HG03108 (cell line): ENCODE data around the gene ZRANB1.

Experiments used
- ATAC-seq: cut with Tn5 transposase; IDR thresholded peaks from one replicate; pipeline ENCODE4 v1.9.1; 2021; ENCODE audit warnings: moderate library complexity; ENCODE audit not compliant: unreplicated experiment

ZRANB1 gene

DNA sequence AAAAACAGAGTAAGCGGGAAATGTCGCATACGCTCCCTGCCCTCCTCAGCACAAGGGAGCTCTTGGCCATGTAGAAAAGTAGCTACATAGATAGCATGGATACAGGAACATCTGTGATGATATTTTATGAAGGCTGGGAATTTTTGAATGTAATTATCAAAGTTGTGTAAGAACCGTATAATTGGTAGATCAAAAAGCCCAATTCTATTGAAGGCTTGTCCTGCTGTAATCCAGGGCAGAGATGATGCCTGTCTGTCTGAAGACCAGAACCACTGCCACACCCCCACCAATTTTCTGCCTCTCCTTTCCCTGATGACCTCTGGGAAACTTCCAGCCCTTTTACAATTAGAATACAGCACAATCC lies 51.4 kb downstream of the ZRANB1 start:
- ATAC-seq = no peak

DNA sequence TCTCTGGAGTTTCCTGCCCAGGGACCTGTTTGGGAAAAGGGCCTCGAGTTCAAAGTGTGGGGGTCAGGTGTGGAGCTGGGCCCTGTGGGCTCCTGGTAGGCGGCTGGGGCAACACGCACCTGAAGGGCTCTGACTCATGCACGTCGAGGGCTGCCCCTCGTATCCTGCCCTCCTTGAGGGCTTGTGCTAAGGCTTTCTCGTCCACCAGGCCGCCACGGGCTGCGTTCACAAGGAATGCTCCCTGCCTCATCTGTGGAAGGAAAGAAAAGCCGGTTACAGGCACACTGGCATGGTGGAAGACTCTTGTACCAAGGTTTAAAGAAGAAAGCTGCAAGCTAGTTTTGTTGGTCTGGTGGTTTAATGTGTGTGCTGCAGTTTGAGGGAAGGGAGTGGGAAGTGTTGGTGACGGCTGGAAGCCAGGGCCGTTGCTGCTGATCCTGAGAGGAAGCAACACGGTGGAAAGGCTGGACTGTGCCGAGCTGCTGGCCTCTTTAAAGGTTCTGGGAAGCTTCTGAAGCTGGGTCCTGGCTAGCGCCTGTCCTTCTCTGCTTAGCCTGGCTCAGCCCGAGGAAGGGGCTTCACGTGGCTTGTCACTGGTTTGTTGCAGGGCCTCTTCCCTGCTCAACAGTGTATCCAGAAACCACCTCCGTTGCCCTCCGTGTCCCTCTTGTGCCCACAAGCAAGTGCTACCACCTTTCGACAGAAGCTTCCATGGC lies 52.0 kb downstream of the ZRANB1 start:
- no peak for ATAC-seq

DNA sequence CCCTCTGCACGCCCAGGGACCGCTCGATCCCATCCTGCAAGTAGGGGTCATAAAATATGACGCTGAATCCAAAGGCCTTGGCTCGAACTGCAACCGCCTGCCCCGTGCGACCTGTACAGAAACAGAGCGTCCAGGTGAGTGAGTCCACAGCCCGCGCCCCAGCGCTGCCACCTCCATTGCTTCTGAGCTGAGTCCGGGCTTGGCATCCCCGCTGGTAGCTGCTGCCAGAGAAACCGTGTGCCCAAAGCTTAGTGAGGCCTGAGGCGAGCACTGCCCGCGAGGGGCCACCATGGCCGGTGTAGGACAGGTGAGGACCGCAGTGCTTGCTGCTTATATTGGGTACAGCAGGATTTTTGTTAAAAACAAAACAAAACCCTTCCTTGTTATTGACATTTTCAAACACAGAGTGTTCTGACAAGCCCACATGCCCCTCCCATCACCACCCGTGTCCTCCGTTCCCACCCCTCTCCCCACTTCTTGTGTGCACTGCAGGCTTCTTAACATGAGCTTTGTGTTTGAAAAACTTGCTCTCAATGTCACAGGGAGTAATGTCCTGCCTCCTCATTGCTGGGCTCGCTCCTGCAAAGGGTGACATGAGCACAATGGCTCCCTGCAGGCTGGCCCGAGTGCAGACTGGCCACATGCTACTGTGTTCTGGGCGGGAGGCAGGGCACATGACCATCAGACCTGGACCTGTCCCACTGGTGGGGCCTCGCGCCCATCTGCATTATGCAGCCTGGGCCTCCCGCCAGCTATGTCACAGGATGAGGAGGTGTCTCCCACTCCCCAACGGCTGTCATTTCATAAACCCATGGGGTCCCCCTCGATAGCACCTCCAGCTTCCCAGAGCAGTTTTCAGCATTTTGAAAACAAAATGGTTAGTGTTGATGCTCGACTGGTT lies 52.9 kb downstream of the ZRANB1 start:
- no peak for ATAC-seq

DNA sequence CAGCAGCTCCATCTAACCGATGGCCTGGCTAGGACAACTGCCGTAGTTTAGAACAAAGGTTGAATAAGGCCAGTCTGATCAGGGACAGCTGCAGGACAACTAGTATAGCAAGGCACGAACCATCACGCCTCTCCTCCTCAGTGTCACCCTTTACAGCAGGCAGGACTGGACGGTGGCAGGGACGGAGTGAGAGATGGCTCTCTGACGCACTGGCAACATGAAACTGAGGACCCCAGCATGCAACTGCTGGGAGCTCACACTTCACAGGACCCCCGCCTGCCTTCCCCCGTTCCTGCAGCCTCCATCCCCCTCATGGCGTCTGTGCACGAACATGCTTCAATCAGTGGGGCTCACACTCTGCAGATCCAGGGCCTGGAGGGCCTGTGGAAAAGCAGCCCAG lies 53.7 kb downstream of the ZRANB1 start:
- no peak for ATAC-seq

GRCh38 chr10:124996127-124996853 lies 54.4 kb downstream of the ZRANB1 start:
- no peak for ATAC-seq

- ATAC-seq = no peak
These were observed 54.9 kb downstream of the ZRANB1 start for GRCh38 chr10:124996854-124997215.

- no peak for ATAC-seq
These were observed 55.4 kb downstream of the ZRANB1 start for GRCh38 chr10:124997306-124997705.

- no peak for ATAC-seq
These were observed 56.1 kb downstream of the ZRANB1 start for GRCh38 chr10:124997771-124998623.

DNA sequence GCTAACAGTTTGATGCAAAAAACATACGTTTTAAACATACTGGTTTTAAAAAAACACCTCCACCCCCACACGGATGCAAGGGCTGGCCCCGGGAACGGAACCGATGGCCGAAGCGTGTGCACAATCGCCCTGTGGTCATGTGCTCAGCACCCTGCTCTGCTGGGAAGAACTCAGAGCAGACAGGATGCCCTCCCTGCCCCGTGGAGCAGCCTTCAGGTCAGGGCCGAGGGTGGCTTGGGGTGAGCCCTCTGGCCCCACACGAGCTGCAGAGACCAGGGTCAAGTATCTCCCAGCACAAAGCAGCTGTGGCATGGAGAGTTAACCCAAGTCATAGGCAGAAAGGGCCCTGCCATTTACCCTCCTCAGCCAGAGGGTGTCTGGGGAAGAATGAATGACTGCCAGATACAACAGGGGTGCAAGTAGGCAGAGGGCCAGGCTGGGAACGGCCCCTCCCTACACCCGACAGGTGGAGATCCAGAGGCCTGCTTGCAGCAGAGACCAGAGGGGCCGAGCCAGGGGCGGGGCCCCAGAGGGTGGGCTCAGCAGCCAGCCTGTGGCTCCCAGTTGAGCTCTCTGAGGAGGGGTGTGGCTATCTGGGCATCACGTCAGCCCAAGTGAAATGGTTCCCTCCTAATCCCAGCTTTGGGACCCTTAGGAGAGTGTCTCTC lies 56.8 kb downstream of the ZRANB1 start:
- ATAC-seq = no peak

- ATAC-seq = no peak
These were observed 57.8 kb downstream of the ZRANB1 start for GRCh38 chr10:124999433-125000365.

- ATAC-seq = no peak
These were observed 58.7 kb downstream of the ZRANB1 start for GRCh38 chr10:125000366-125001312.

- no peak for ATAC-seq
These were observed 59.6 kb downstream of the ZRANB1 start for GRCh38 chr10:125001313-125002046.

- no peak for ATAC-seq
These were observed 60.1 kb downstream of the ZRANB1 start for GRCh38 chr10:125002047-125002422.

GRCh38 chr10:125002423-125003145 lies 60.7 kb downstream of the ZRANB1 start:
- no peak for ATAC-seq

DNA sequence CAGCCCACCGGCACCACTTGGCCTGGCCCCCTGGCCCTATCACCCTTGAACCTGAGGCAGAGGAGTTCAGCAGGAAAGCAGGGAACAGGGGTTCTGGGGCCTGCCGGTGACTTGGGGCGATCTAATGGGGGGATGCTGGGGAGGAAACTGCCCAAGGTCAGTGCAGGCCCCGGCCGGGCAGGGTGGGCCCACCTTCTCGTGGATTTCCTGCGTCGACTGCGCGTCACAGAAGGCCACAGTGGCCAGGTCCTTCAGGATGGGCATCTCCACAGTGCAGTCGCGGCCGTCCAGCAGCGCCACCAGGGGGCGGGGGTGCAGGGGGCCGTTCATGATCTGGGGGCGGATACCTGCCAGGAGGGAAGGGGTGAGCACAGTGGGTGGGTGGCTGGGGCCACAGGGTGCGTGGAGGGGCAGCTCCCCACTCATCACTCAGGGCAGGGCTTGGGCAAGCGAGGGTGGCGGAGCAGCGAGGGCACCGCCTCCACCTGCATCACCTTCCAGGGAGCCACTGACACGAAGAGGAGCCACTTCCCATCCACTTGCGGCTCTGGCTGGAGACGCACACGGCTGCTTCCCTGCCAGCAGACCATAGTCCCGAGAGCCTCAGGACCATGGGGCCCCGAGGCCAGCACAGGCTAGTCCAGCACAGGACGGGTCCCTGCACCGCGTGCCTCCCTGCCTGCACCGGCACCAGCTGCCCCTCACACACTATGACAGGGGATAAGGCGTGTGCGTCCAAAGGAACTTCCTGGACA lies 61.4 kb downstream of the ZRANB1 start:
- no peak for ATAC-seq

DNA sequence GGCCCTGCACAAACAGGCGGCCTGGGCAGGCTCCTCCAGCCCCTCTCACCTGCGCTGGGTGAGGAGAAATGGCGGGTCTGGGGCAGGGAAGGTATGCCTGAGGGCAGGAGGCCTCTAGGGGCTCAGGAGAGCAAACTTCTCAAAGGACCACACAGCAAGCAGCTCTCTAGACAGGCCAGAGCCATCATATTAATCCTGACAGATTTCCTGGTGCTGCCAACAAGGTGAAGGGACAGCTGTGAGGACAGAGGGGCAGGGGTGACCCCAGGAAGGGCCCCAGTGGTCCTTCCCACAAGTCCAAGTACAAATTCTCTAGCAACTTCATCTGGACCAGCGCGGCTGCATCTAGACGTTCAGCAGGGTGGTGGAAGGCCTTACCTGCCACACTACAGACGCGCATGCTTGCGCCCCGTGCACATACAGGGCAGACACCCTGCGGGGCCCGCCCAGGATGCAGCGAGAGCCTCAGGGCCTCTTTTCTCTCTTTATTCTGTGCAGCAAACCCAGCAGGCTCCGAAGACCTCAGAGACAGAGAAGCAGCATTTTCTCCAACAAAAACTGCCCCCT lies 62.1 kb downstream of the ZRANB1 start:
- no peak for ATAC-seq
